ENCODE measurements around the gene NUP107.

GRCh38 chr12:68647507-68647906 is 39.3 kb upstream of the NUP107 start:
- TF ChIP-seq TOX (CRISPR knock-in tag; IDR thresholded peaks at IDR 0.05; ENCODE audit: borderline replicate concordance) (no peak), POU6F1 (CRISPR knock-in tag; IDR thresholded peaks at IDR 0.05; ENCODE audit: borderline replicate concordance, low read depth) (no peak), ISL1 (CRISPR knock-in tag; IDR thresholded peaks at IDR 0.05) (no peak), CSRNP3 (CRISPR knock-in tag; IDR thresholded peaks at IDR 0.05) (no peak), CSDC2 (CRISPR knock-in tag; IDR thresholded peaks at IDR 0.05) (no peak), OSR1 (CRISPR knock-in tag; IDR thresholded peaks at IDR 0.05) (no peak), PPARA (CRISPR knock-in tag; IDR thresholded peaks at IDR 0.05; ENCODE audit: borderline replicate concordance) (no peak), ZFP30 (CRISPR knock-in tag; IDR thresholded peaks at IDR 0.05) (no peak), ARNTL (CRISPR knock-in tag; IDR thresholded peaks at IDR 0.05; ENCODE audit: borderline replicate concordance, low read depth) (no peak), SNAI2 (CRISPR knock-in tag; IDR thresholded peaks at IDR 0.05) (no peak), CREB5 (CRISPR knock-in tag; IDR thresholded peaks at IDR 0.05; ENCODE audit: low read depth) (no peak), RARB (CRISPR knock-in tag; IDR thresholded peaks at IDR 0.05) (no peak), ESRRG (CRISPR knock-in tag; IDR thresholded peaks at IDR 0.05) (no peak), TSHZ2 (CRISPR knock-in tag; IDR thresholded peaks at IDR 0.05) (no peak)
